ENCODE measurements around the gene TRMT1.
A peak's percentile ranks its signal among the peaks of the same experiment; 100 is the strongest.
"Not testable (repeated sequence)": the region's sequence is repeated elsewhere in the genome, so short reads cannot be mapped to it uniquely, and the experiment has no call there.

The TRMT1 gene

GRCh38 chr19:13116282-13117175 lies at the start of gene TRMT1:
TSS of gene TRMT1 (minus strand) at chr19:13116740. CDS start at chr19:13116399, 341 bp downstream.
- peak; percentile 82 to 94 for DNase-seq (ENCODE audit: low read depth in 2 of 2)

GRCh38 chr19:13166151-13166550 lies 49.6 kb upstream of the TRMT1 start:
- not testable (repeated sequence) for DNase-seq (ENCODE audit: low read depth in 2 of 2)

- no peak for DNase-seq (ENCODE audit: low read depth in 2 of 2)
Observed at GRCh38 chr19:13165162-13165997, 48.8 kb upstream of the TRMT1 start.

GRCh38 chr19:13164343-13165161 lies 48.0 kb upstream of the TRMT1 start:
- DNase-seq (ENCODE audit: low read depth in 2 of 2): no peak

- DNase-seq (ENCODE audit: low read depth in 2 of 2): no peak
Observed at GRCh38 chr19:13163609-13164342, 47.2 kb upstream of the TRMT1 start.

GRCh38 chr19:13162724-13163608 lies 46.4 kb upstream of the TRMT1 start:
- DNase-seq (ENCODE audit: low read depth in 2 of 2): peak; percentile 81 to 91

- DNase-seq (ENCODE audit: low read depth in 2 of 2): no peak
Observed at GRCh38 chr19:13160557-13160956, 44.0 kb upstream of the TRMT1 start.

- DNase-seq (ENCODE audit: low read depth in 2 of 2): no peak
Observed at GRCh38 chr19:13159713-13160112, 43.2 kb upstream of the TRMT1 start.

- DNase-seq (ENCODE audit: low read depth in 2 of 2): peak in 1 of 2 donors; percentile 35
Observed at GRCh38 chr19:13155472-13156359, 39.2 kb upstream of the TRMT1 start.

- peak; percentile 67 to 76 for DNase-seq (ENCODE audit: low read depth in 2 of 2)
Observed at GRCh38 chr19:13154911-13155471, 38.5 kb upstream of the TRMT1 start.

GRCh38 chr19:13154241-13154778 lies 37.8 kb upstream of the TRMT1 start:
- peak; percentile 41 to 69 for DNase-seq (ENCODE audit: low read depth in 2 of 2)

GRCh38 chr19:13153569-13154240 lies 37.2 kb upstream of the TRMT1 start:
- no peak for DNase-seq (ENCODE audit: low read depth in 2 of 2)

GRCh38 chr19:13152974-13153568 lies 36.5 kb upstream of the TRMT1 start:
- peak; percentile 96 to 98 for DNase-seq (ENCODE audit: low read depth in 2 of 2)

GRCh38 chr19:13152356-13152973 lies 35.9 kb upstream of the TRMT1 start:
- no peak for DNase-seq (ENCODE audit: low read depth in 2 of 2)

GRCh38 chr19:13151605-13152355 lies 35.2 kb upstream of the TRMT1 start:
- peak; percentile 91 to 93 for DNase-seq (ENCODE audit: low read depth in 2 of 2)

Measured in activated CD4-positive, alpha-beta T cell treated with anti-CD3 and anti-CD28 coated beads for 24 hours (primary cell).